Small intestine (tissue), 7 donors: ENCODE results near the gene ADAMTS10. TPM values are rescaled to one million over a fixed set of nuclear protein-coding genes. Genes with fewer than 3 reads are reported as not detected.
A peak's percentile ranks its signal among the peaks of the same experiment; 100 is the strongest.
"Not testable (repeated sequence)": the region's sequence is repeated elsewhere in the genome, so short reads cannot be mapped to it uniquely, and the experiment has no call there.

Source experiments
- DNase-seq, 2 donors: peaks; one replicate each; pipeline versions ENCODE4 v3.0.0 to v3.0.0-alpha.2; 2013
- FAIRE-seq: peaks from 2 replicates; lab custom pipeline; 2012; peaks lifted over from hg19 to GRCh38; lab: Jason Lieb, UNC
- H3K27ac ChIP-seq, 3 donors: one replicate each; pipeline ENCODE4 v1.5.1; 2013; ENCODE audit warnings: low read length in 2 of 3, mild to moderate bottlenecking in 2 of 3, control low read depth in 1 of 3, inconsistent platforms in 1 of 3, low read depth in 1 of 3, moderate library complexity in 1 of 3
- H3K27me3 ChIP-seq, 3 donors: one replicate each; pipeline ENCODE4 v1.6.1; 2013; ENCODE audit warnings: low read length in 3 of 3, inconsistent platforms in 1 of 3; ENCODE audit not compliant: control insufficient read depth in 3 of 3, insufficient read depth in 3 of 3
- H3K36me3 ChIP-seq, 3 donors: one replicate each; pipeline ENCODE4 v1.6.1; 2013; ENCODE audit warnings: low read length in 3 of 3, inconsistent platforms in 1 of 3, low read depth in 1 of 3, mild to moderate bottlenecking in 1 of 3, moderate library complexity in 1 of 3; ENCODE audit not compliant: control insufficient read depth in 3 of 3, insufficient read depth in 2 of 3
- H3K4me1 ChIP-seq, 3 donors: one replicate each; pipeline ENCODE4 v1.6.1; 2013; ENCODE audit warnings: low read length in 2 of 3, inconsistent platforms in 1 of 3, low read depth in 1 of 3, mild to moderate bottlenecking in 1 of 3, moderate library complexity in 1 of 3; ENCODE audit not compliant: control insufficient read depth in 3 of 3, insufficient read depth in 2 of 3
- H3K4me3 ChIP-seq, 3 donors: one replicate each; pipeline ENCODE4 v1.5.1; 2013; ENCODE audit warnings: low read length in 3 of 3, control low read depth in 1 of 3, inconsistent platforms in 1 of 3, low read depth in 1 of 3, mild to moderate bottlenecking in 1 of 3, moderate library complexity in 1 of 3
- H3K9me3 ChIP-seq, 2 donors: one replicate each; pipeline ENCODE4 v1.6.1; 2013; ENCODE audit warnings: low read depth in 1 of 2, low read length in 1 of 2; ENCODE audit not compliant: control insufficient read depth in 2 of 2, insufficient read depth in 1 of 2
- WGBS, 3 donors: extraction: QIAGEN DNeasy Blood & Tissue Kit; methylation state at CpG; one replicate each; pipeline ENCODE4 v1.1.7; 2013; 5-methylcytosine and 5-hydroxymethylcytosine counted together
- polyA plus RNA-seq, 4 donors: library from polyadenylated mRNA; stranded (reverse) in 3 of 4; unstranded in 1 of 4; fragments of 200-250 nt in 3 of 4; fragments of 120-200 nt in 1 of 4; gene quantifications; one replicate each; pipeline versions ENCODE4 v1.2.1 to v1.2.3, GENCODE V29; 2013
- donor health status: healthy with polysubstance abuse.
- donor health status: control.
- donor health status: control.
- donor health status: Bipolar disorder and iron deficiency.
- donor health status: healthy.

The ADAMTS10 gene
- polyA plus RNA-seq, 4 donors: 1.9 to 11.1 (median 8.5) TPM; not detected in 1

DNA sequence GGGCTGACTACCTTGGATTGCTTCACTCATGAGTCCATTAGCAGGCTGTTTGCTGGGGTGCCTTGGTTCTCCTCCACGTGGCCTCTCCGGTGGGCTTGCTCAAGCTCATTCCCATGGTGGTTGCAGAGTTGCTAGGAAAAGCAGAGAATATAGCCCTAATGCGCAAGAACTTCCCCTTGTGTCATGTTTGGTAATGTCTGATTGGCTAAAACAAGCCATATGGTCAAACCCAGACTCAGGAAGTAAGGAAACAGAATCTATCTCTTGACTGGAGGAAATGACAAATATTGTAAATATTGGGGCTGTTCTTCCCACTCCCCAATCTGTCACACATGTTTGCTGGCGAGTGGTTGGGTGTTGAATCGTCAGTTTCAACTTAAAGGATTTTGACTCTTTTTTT, 32.0 kb upstream of the ADAMTS10 start:
- Histone ChIP-seq H3K27ac (no peak overlapping the region), H3K4me3 (no peak overlapping the region), H3K27me3 (no peaks in the 10 kb centered on the region), H3K9me3 (peaks cover 0 to 5% of the 10 kb centered on the region in 2 donors), H3K36me3 (no peaks in the 10 kb centered on the region), H3K4me1 (peaks cover 0 to 3% (median 0%) of the 10 kb centered on the region in 3 donors)
- no peak for DNase-seq
- no peak for FAIRE-seq
- WGBS, 3 donors: 78 to 84% (median 83%) methylated on average over 5 of the region's 5 CpGs

DNA sequence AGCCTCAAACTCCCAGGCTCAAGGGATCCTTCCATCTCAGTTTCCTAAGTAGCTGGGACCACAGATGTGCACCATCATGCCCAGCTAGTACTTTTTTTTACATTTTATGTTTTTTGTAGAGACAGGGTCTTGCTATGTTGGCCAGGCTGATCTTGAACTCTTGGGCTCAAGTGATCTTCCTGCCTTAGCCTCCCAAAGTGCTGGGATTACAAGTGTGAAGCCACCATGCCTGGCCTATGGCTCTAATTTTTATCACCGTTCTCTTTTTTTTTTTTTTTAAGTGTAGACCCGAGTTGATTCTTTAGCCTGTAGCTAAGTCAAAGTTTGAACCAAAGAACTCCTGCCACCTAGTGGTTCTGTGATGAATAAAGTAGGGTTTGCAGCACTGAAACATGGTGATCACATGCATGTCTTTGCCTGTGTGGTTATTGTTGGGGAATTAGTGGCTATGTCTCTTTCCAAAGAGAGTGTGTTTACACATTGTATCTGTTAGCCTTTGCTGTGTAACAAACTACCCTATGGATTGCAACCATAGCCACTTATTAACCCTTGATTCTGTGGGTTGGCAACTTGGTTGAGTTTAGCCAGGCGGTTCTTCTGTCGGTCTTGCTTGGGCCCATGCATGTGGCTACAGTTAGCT, 31.5 kb upstream of the ADAMTS10 start:
- Histone ChIP-seq H3K9me3 (peaks cover 0 to 5% of the 10 kb centered on the region in 2 donors), H3K4me1 (peaks cover 0 to 3% (median 0%) of the 10 kb centered on the region in 3 donors), H3K27ac (no peak overlapping the region), H3K27me3 (no peaks in the 10 kb centered on the region), H3K36me3 (no peaks in the 10 kb centered on the region), H3K4me3 (no peak overlapping the region)
- no peak for FAIRE-seq
- WGBS, 3 donors: 50 to 54% (median 53%) methylated on average over 4 of the region's 4 CpGs
- DNase-seq: peak; percentile 38 to 52

DNA sequence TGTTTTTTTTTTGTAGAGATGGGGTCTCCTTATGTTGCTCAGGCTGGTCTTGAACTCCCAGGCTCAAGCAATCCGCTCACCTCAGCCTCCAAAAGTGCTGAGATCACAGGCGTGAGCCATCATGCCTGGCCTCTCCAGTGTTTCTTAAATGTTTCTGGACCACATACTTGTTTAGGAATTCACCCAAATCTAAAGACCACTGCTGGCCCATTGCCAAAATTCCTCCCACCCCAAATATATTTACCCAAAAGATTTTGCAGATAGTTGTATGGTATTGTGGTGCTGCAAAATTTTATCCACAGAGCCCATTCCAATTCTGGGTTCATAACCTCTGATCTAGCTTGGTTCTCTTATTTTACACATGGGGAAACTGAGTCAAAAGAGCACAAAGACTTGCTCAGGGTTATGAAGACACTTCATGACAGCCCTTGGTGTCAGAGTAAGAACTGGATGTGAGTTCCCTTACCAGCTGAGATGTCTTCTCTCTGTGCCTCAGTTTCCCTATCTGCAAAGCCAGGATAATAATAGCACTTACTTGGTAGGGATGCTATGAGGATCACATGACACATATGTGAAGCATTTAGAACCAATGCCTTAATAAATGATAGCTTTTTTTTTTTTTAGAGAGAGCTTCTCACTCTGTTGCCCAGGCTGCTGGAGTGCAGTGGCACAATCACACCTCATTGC, 30.8 kb upstream of the ADAMTS10 start:
- 88 to 97% (median 91%) methylated on average over 2 of the region's 2 CpGs for WGBS, 3 donors
- Histone ChIP-seq H3K27me3 (no peaks in the 10 kb centered on the region), H3K9me3 (peaks cover 0 to 5% of the 10 kb centered on the region in 2 donors), H3K36me3 (no peaks in the 10 kb centered on the region), H3K4me3 (no peak overlapping the region), H3K27ac (no peak overlapping the region), H3K4me1 (peaks cover 0 to 3% (median 0%) of the 10 kb centered on the region in 3 donors)
- DNase-seq: no peak
- no peak for FAIRE-seq

DNA sequence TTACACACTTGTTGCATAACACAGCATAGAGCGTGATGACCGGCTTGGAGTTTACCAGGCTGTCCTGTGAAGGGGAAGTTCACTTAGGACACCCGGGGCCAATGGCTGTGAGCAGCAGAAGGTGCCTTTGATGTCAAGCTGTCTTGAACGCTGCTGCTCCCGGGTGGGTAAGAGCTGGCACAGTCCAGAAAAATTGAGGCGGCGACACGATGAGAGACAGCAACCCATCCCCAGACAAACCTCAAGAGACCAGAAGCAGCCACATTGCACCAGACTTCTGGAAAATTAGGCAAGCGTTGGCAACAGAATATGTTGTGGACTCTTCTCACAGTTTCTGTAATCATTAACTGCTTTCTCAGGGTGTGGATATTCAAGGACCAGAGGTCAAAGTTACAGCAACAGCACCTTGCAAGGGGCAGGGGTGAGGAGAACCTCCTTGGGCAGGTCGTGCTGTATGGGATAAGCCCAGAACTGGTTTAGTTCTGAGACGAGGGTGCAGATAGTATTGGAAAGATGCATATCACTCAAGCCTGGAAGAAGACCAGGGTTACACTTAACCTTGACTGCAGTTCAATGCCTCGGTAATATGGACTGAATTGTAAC, 30.0 kb upstream of the ADAMTS10 start:
- WGBS, 3 donors: 40 to 61% (median 41%) methylated on average over 12 of the region's 12 CpGs
- Histone ChIP-seq H3K4me1 (peaks cover 0 to 3% (median 0%) of the 10 kb centered on the region in 3 donors), H3K4me3 (no peak overlapping the region), H3K27ac (peak overlapping the region in 2 of 3 donors; percentile 36 to 73), H3K27me3 (no peaks in the 10 kb centered on the region), H3K36me3 (no peaks in the 10 kb centered on the region), H3K9me3 (peaks cover 0 to 5% of the 10 kb centered on the region in 2 donors)
- DNase-seq: peak; percentile 66 to 83
- FAIRE-seq: no peak

DNA sequence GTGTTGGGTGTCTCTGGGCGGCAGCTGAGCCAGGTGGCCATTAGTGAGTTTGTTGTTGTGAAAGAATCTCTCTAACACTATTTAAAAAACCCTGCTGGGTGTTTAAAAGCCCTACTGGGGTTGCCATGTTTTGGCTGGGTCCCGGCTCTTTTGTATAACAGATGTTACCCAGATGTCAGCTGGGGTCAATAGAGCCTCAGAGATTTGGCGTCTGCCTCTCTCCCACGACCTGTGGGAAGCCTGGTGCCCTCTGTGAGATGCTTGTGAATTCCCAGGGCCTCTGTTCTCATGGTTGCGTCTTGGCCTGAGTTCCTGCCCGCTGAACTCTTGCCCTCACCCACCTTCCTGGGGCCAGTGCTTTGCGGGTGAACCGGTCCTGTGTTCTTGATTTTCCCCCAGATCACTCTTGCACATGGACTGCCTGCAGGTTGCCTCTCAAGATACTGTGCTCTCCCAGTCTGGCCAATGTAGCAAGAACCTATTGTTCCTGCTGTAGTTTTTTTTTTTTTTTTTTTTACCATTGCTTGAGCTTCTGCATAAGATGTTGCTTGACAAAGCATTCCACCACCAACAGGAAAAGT, 29.4 kb upstream of the ADAMTS10 start:
- H3K4me1 ChIP-seq: peaks cover 0 to 3% (median 0%) of the 10 kb centered on the region in 3 donors
- H3K36me3 ChIP-seq: no peaks in the 10 kb centered on the region
- peaks cover 0 to 5% of the 10 kb centered on the region in 2 donors for H3K9me3 ChIP-seq
- FAIRE-seq: no peak
- no peak overlapping the region for H3K4me3 ChIP-seq
- H3K27ac ChIP-seq: peak overlapping the region in 1 of 3 donors; percentile 73
- H3K27me3 ChIP-seq: no peaks in the 10 kb centered on the region
- WGBS, 3 donors: 56 to 62% (median 57%) methylated on average over 8 of the region's 8 CpGs
- DNase-seq: no peak

DNA sequence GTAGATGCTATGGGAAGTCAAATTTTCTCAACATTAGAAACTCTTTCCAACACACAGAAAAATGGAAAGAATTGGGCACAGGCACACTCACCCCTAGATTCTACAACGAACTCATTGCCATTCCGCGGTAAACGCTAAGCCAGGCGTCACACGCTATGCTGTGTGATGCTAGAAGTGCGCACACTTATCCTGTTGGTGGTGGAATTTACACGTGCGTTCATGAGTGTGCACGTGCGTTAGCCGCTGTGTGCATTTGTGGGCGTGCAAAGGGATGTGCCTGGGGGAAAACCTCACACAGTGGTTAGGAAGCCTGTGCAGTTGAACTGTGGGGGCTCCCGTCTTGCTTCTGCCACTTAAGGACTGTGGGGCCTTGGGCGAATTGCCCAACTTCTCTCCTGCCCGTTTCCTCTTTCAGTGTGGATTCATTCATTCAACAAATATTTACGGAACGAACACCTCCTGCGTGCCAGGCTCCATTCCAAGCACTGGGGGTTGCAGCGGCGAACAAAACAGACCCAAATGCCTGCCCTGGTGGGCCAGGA, 27.6 kb upstream of the ADAMTS10 start:
- no peaks in the 10 kb centered on the region for H3K36me3 ChIP-seq
- H3K27me3 ChIP-seq: no peaks in the 10 kb centered on the region
- peaks cover 0 to 3% (median 0%) of the 10 kb centered on the region in 3 donors for H3K4me1 ChIP-seq
- DNase-seq (no peak), FAIRE-seq (no peak)
- WGBS, 3 donors: 43 to 69% (median 54%) methylated on average over 21 of the region's 21 CpGs
- H3K27ac ChIP-seq: no peak overlapping the region
- H3K4me3 ChIP-seq: no peak overlapping the region
- H3K9me3 ChIP-seq: peaks cover 0 to 5% of the 10 kb centered on the region in 2 donors

DNA sequence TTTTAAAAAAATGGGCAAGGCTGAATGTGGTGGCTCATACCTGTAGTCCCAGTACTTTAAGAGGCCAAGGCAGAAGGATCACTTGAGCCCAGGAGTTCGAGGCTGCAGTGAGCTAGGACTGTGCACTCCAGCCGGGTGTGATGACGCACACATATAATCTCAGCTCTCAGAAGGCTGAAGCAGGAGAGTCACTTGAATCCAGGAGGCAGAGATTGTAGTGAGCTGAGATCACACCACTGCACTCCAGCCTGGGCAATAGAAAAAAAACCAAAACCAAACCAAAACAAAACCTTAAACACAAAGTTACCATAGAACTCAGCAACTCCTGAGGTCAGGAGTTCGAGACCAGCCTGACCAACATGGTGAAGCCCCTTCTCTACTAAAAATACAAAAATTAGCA, 26.6 kb upstream of the ADAMTS10 start:
- not testable (repeated sequence) for H3K27me3 ChIP-seq, H3K9me3 ChIP-seq, FAIRE-seq, DNase-seq, H3K27ac ChIP-seq, H3K36me3 ChIP-seq, H3K4me3 ChIP-seq, H3K4me1 ChIP-seq
- 71 to 78% (median 75%) methylated on average over 4 of the region's 4 CpGs for whole genome bisulfite sequencing, 3 donors

DNA sequence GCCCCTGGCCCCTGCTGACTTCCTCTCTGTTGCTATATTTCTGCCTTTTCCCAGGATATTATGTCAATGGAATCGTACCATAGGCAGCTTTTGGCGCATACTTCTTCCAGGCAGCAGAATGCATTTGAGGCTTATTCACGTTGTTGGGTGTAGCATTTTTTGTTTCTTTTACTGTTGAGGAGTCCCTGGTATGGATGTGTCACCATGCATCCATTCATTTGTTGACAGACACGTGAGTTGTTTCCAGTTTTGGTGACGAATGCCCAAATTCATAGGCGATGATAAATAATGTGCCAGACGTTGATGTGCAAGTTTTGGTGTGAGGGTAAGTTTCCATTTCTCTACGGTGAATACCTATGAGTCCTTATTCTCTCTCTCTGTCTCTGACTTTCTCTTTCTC, 24.9 kb upstream of the ADAMTS10 start:
- 82 to 86% (median 85%) methylated on average over 8 of the region's 8 CpGs for WGBS, 3 donors
- FAIRE-seq: no peak
- H3K4me3 ChIP-seq: no peak overlapping the region
- no peaks in the 10 kb centered on the region for H3K27me3 ChIP-seq
- DNase-seq: no peak
- H3K36me3 ChIP-seq: no peaks in the 10 kb centered on the region
- no peak overlapping the region for H3K27ac ChIP-seq
- no peaks in the 10 kb centered on the region for H3K9me3 ChIP-seq
- peaks cover 0 to 3% (median 0%) of the 10 kb centered on the region in 3 donors for H3K4me1 ChIP-seq
